ENCODE measurements around the gene NOS2. TPM values are rescaled to one million over a fixed set of nuclear protein-coding genes. Genes with fewer than 3 reads are reported as not detected.
"Not testable (repeated sequence)": the region's sequence is repeated elsewhere in the genome, so short reads cannot be mapped to it uniquely, and the experiment has no call there.

Gene NOS2
- total RNA-seq, 1 donor from 2014 or later: 0.09 TPM

DNA sequence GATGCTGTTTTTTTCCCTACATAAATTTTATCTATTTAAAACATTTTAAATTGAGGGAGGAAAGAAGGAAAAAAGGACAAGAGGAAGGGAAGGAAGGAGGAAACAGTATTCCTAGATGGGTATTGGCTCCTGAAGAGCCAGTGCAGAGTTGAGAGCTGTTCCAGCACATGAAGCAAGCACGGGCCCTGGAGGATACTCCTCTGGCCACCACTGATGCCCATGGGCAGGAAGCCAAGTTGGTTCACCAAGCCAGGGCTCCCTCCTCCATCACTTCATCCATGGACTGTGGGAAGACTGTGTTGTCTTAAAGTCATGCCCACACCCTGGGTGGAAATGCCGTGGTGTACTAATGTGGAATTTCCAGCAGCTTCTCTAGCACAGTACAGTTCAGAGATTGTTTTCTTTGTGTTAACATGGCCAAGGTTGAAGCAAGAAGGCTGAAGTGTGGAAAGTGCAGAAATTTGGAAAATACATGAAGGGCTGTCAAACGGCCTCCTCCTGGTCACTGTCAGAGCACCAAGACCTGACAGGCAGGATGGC lies 23.9 kb upstream of the NOS2 start:
- no peak overlapping the region for H2AFZ ChIP-seq (ENCODE audit: low read depth, low read length)
- no peak for DNase-seq (ENCODE audit: low read depth)
- H3K79me2 ChIP-seq (ENCODE audit: insufficient read depth, low read length): no peaks in the 10 kb centered on the region
- Mint-ChIP-seq H3K27ac (ENCODE audit: unreplicated experiment) (no peak overlapping the region), H3K36me3 (ENCODE audit: low read depth, unreplicated experiment) (peaks cover 5% of the 10 kb centered on the region), H3K9me3 (ENCODE audit: unreplicated experiment) (peaks cover 16% of the 10 kb centered on the region), H3K4me1 (ENCODE audit: low read depth, unreplicated experiment) (no peaks in the 10 kb centered on the region), H3K4me3 (ENCODE audit: unreplicated experiment) (no peak overlapping the region), H3K27me3 (ENCODE audit: low read depth, unreplicated experiment) (peaks cover 5% of the 10 kb centered on the region)
- no peaks in the 10 kb centered on the region for H3K4me1 ChIP-seq (ENCODE audit: insufficient read depth, low read length)
- H3K9ac ChIP-seq (ENCODE audit: low read length): no peak overlapping the region
- no peak overlapping the region for H3K4me2 ChIP-seq (ENCODE audit: low read length)
- no peak for FAIRE-seq
- no peaks in the 10 kb centered on the region for H3K36me3 ChIP-seq (ENCODE audit: insufficient read depth, low read length)
- H3K4me3 ChIP-seq (ENCODE audit: insufficient read depth, low read depth, low read length): no peak overlapping the region
- no peaks in the 10 kb centered on the region for H3K27me3 ChIP-seq (ENCODE audit: insufficient read depth, low read length)
- no peak for TF ChIP-seq EZH2 (IDR thresholded peaks at IDR 0.05; ENCODE audit: insufficient read depth, low read length)
- TF ChIP-seq, protein P1, sequence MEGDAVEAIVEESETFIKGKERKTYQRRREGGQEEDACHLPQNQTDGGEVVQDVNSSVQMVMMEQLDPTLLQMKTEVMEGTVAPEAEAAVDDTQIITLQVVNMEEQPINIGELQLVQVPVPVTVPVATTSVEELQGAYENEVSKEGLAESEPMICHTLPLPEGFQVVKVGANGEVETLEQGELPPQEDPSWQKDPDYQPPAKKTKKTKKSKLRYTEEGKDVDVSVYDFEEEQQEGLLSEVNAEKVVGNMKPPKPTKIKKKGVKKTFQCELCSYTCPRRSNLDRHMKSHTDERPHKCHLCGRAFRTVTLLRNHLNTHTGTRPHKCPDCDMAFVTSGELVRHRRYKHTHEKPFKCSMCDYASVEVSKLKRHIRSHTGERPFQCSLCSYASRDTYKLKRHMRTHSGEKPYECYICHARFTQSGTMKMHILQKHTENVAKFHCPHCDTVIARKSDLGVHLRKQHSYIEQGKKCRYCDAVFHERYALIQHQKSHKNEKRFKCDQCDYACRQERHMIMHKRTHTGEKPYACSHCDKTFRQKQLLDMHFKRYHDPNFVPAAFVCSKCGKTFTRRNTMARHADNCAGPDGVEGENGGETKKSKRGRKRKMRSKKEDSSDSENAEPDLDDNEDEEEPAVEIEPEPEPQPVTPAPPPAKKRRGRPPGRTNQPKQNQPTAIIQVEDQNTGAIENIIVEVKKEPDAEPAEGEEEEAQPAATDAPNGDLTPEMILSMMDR (IDR thresholded peaks at IDR 0.05; ENCODE audit: insufficient read depth, low read depth, low read length): no peak
- H3K27ac ChIP-seq (ENCODE audit: low read depth, low read length): no peak overlapping the region
- H3K9me3 ChIP-seq (ENCODE audit: insufficient read depth, low read depth, low read length): no peaks in the 10 kb centered on the region
- H4K20me1 ChIP-seq (ENCODE audit: insufficient read depth, low read length): no peaks in the 10 kb centered on the region

DNA sequence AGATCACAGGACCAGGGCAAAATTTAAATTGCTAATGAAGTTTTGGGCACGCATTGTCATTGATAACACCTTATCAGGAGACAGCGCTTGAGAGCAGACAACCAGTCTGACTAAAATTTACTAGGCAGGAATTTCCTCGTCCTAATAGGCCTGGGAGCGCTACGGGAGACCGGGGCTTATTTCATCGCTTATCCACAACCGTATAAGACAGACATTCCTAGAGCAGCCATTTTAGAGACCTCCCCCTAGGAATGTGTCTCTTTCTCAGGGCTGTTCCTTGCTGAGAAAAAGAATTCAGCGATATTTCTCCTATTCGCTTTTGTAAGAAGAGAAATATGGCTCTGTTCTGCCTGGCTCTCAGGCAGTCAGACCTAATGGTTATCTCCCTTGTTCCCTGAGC lies 21.8 kb upstream of the NOS2 start:
- H3K4me1 ChIP-seq (ENCODE audit: insufficient read depth, low read length); H2AFZ ChIP-seq (ENCODE audit: low read depth, low read length); H3K36me3 ChIP-seq (ENCODE audit: insufficient read depth, low read length); DNase-seq (ENCODE audit: low read depth); FAIRE-seq; H3K4me1 Mint-ChIP-seq (ENCODE audit: low read depth, unreplicated experiment); H3K79me2 ChIP-seq (ENCODE audit: insufficient read depth, low read length); H3K9me3 ChIP-seq (ENCODE audit: insufficient read depth, low read depth, low read length); H3K4me3 Mint-ChIP-seq (ENCODE audit: unreplicated experiment); H3K36me3 Mint-ChIP-seq (ENCODE audit: low read depth, unreplicated experiment); H3K9ac ChIP-seq (ENCODE audit: low read length); H4K20me1 ChIP-seq (ENCODE audit: insufficient read depth, low read length); H3K4me3 ChIP-seq (ENCODE audit: insufficient read depth, low read depth, low read length); H3K27me3 ChIP-seq (ENCODE audit: insufficient read depth, low read length); H3K4me2 ChIP-seq (ENCODE audit: low read length); H3K27ac Mint-ChIP-seq (ENCODE audit: unreplicated experiment); H3K27ac ChIP-seq (ENCODE audit: low read depth, low read length); H3K27me3 Mint-ChIP-seq (ENCODE audit: low read depth, unreplicated experiment): not testable (repeated sequence)
- H3K9me3 Mint-ChIP-seq (ENCODE audit: unreplicated experiment): peaks cover 16% of the 10 kb centered on the region

DNA sequence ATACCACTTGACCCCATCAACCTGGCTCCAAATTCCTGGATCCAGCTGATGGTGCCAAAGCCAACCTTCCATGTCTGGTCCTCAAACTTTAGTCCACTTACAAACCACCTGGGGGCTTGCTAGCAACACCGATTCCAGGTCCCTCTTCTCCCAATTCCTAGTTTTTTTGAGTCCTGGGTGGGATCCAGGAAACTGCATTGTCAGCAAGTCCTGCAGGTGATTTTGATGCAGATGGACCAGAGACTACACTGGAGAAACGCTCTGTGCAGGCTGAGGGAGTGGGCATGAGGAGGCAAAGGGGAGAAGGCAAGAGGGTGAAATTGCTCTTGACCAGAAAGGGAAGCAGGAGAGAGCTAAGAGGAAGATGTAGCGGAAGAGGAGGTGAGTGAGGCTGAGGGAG lies 21.0 kb upstream of the NOS2 start:
- no peak for DNase-seq (ENCODE audit: low read depth)
- Histone ChIP-seq H3K27me3 (ENCODE audit: insufficient read depth, low read length) (no peaks in the 10 kb centered on the region), H3K79me2 (ENCODE audit: insufficient read depth, low read length) (no peaks in the 10 kb centered on the region), H3K4me1 (ENCODE audit: insufficient read depth, low read length) (no peaks in the 10 kb centered on the region), H3K9me3 (ENCODE audit: insufficient read depth, low read depth, low read length) (no peaks in the 10 kb centered on the region), H3K4me2 (ENCODE audit: low read length) (no peak overlapping the region), H3K9ac (ENCODE audit: low read length) (no peak overlapping the region), H2AFZ (ENCODE audit: low read depth, low read length) (no peak overlapping the region), H3K36me3 (ENCODE audit: insufficient read depth, low read length) (no peaks in the 10 kb centered on the region), H3K4me3 (ENCODE audit: insufficient read depth, low read depth, low read length) (no peak overlapping the region), H3K27ac (ENCODE audit: low read depth, low read length) (no peak overlapping the region), H4K20me1 (ENCODE audit: insufficient read depth, low read length) (no peaks in the 10 kb centered on the region)
- TF ChIP-seq, protein P1 (IDR thresholded peaks at IDR 0.05; ENCODE audit: insufficient read depth, low read depth, low read length): no peak
- TF ChIP-seq EZH2 (IDR thresholded peaks at IDR 0.05; ENCODE audit: insufficient read depth, low read length): no peak
- Mint-ChIP-seq H3K4me3 (ENCODE audit: unreplicated experiment) (no peak overlapping the region), H3K4me1 (ENCODE audit: low read depth, unreplicated experiment) (peaks cover 10% of the 10 kb centered on the region), H3K27me3 (ENCODE audit: low read depth, unreplicated experiment) (peaks cover 5% of the 10 kb centered on the region), H3K36me3 (ENCODE audit: low read depth, unreplicated experiment) (peaks cover 5% of the 10 kb centered on the region), H3K9me3 (ENCODE audit: unreplicated experiment) (peaks cover 16% of the 10 kb centered on the region), H3K27ac (ENCODE audit: unreplicated experiment) (no peak overlapping the region)
- FAIRE-seq: no peak
